WTC11 (cell line): ENCODE measurements around the gene NFIA.

ENCODE experiments used
- AFF4 ChIP-seq: sonication (generic); formaldehyde crosslinking; IDR thresholded peaks from 2 replicates; pipeline ENCODE4 v1.8.1; 2023; ENCODE audit warnings: mild to moderate bottlenecking, missing genetic modification reagents, borderline replicate concordance
- CTCF ChIP-seq: fragments of 200-600 bp; IDR thresholded peaks from 2 replicates; pipeline ENCODE4 v1.8.0; 2022; ENCODE audit warnings: antibody characterized with exemption
- E2F5 ChIP-seq: sonication (generic); formaldehyde crosslinking; IDR thresholded peaks from 2 replicates; pipeline ENCODE4 v1.8.1; 2022; ENCODE audit warnings: mild to moderate bottlenecking, moderate library complexity, missing genetic modification reagents
- FOXK1 ChIP-seq: sonication (generic); formaldehyde crosslinking; IDR thresholded peaks from 2 replicates; pipeline ENCODE4 v1.8.0; 2022; ENCODE audit warnings: mild to moderate bottlenecking, moderate library complexity, missing genetic modification reagents
- MAX ChIP-seq: sonication (generic); formaldehyde crosslinking; IDR thresholded peaks from 2 replicates; pipeline ENCODE4 v1.8.0; 2022; ENCODE audit warnings: mild to moderate bottlenecking, missing genetic modification reagents
- MLX ChIP-seq: sonication (generic); formaldehyde crosslinking; IDR thresholded peaks from 2 replicates; pipeline ENCODE4 v1.8.1; 2023; ENCODE audit warnings: mild to moderate bottlenecking, missing genetic modification reagents, moderate library complexity
- NR3C1 ChIP-seq: sonication (generic); formaldehyde crosslinking; conservative IDR thresholded peaks from 2 replicates; pipeline ENCODE4 v1.8.1; 2023; ENCODE audit warnings: low read depth, mild to moderate bottlenecking, missing genetic modification reagents
- USF1 ChIP-seq: sonication (generic); formaldehyde crosslinking; IDR thresholded peaks from 2 replicates; pipeline ENCODE4 v1.8.0; 2022; ENCODE audit warnings: mild to moderate bottlenecking, missing genetic modification reagents
- ZBTB21 ChIP-seq: sonication (generic); formaldehyde crosslinking; IDR thresholded peaks from 2 replicates; pipeline ENCODE4 v1.8.1; 2023; ENCODE audit warnings: mild to moderate bottlenecking, missing genetic modification reagents, borderline replicate concordance
- ZNF232 ChIP-seq: sonication (generic); formaldehyde crosslinking; IDR thresholded peaks from 2 replicates; pipeline ENCODE4 v1.8.0; 2022; ENCODE audit warnings: mild to moderate bottlenecking, missing genetic modification reagents
- ZNF396 ChIP-seq: fragments of 250-450 bp; sonication (Bioruptor Pico); IDR thresholded peaks from 2 replicates; pipeline ENCODE4 v1.8.0; 2021; ENCODE audit warnings: mild to moderate bottlenecking, moderate library complexity, borderline replicate concordance
- ZNF423 ChIP-seq: fragments of 250-450 bp; sonication (Bioruptor Pico); IDR thresholded peaks from 2 replicates; pipeline ENCODE4 v2.1.2; 2022; ENCODE audit warnings: mild to moderate bottlenecking, moderate library complexity
- ZSCAN18 ChIP-seq: fragments of 250-450 bp; sonication (Bioruptor Pico); IDR thresholded peaks from 2 replicates; pipeline ENCODE4 v2.1.2; 2022; ENCODE audit warnings: mild to moderate bottlenecking, moderate library complexity

GRCh38 chr1:61265665-61266064 lies 183.3 kb downstream of the NFIA start:
- TF ChIP-seq ZSCAN18 (CRISPR knock-in tag) (no peak), E2F5 (CRISPR knock-in tag) (no peak), ZNF232 (CRISPR knock-in tag) (no peak), CTCF (no peak), MLX (CRISPR knock-in tag) (no peak), AFF4 (CRISPR knock-in tag) (no peak), ZBTB21 (CRISPR knock-in tag) (no peak), FOXK1 (CRISPR knock-in tag) (no peak), USF1 (CRISPR knock-in tag) (no peak), MAX (CRISPR knock-in tag) (no peak), NR3C1 (CRISPR knock-in tag) (no peak), ZNF423 (CRISPR knock-in tag) (no peak), ZNF396 (CRISPR knock-in tag) (no peak)
